ENCODE measurements around the gene FRYL.

DNA sequence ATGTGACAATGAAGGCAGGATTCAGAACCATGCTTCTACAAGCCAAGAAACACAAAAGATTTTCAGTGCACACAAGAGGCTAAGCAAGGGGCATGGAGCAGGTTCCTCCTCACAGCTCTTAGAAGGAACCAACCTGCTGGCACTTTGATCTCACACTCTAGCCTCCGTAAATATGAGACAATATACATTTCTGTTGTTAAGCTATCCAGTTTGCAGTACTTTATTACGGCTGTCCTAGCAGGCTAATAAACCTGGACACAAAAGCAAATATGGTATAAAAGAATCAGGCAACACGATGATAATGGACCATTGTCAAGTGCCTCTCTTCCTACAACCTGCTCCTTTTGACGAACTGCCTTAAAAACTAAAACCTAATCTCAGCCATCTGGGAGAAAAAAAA lies 175.6 kb downstream of the FRYL start:
- TF ChIP-seq CTCF (conservative IDR thresholded peaks at IDR 0.05) (no peak), EZH2 (IDR thresholded peaks at IDR 0.05; ENCODE audit: low read depth) (no peak)

Measured in PC-9 (cell line).